Common myeloid progenitor, CD34-positive (primary cell): Measurements from ENCODE around the gene GOLGB1.
"Not testable (repeated sequence)": the region's sequence is repeated elsewhere in the genome, so short reads cannot be mapped to it uniquely, and the experiment has no call there.

Experiments
- CTCF ChIA-PET: fragments of 350-600 bp; sonication (Branson Sonifier 250); formaldehyde crosslinking; loops from one replicate; lab custom pipeline; 2021; ENCODE audit warnings: antibody characterized with exemption; lab: Charles Lee
- POLR2A ChIA-PET: fragments of 350-600 bp; sonication (Branson Sonifier 250); formaldehyde crosslinking; loops from one replicate; lab custom pipeline; 2021; ENCODE audit warnings: antibody characterized with exemption; lab: Charles Lee
- DNase-seq, 3 donors: peaks; one replicate each; pipeline versions ENCODE4 v3.0.0 to v3.0.0-alpha.2; 2013
- H3K27ac ChIP-seq, 2 experiments: 1 replicate in 1 of 2; 2 replicates in 1 of 2; pipeline ENCODE4 v1.7.0; 2013; ENCODE audit warnings: inconsistent platforms in 2 of 2, low read length in 2 of 2, mild to moderate bottlenecking in 2 of 2, low read depth in 1 of 2, moderate library complexity in 1 of 2; ENCODE audit not compliant: severe bottlenecking in 2 of 2, insufficient read depth in 1 of 2, poor library complexity in 1 of 2
- H3K27me3 ChIP-seq, 5 experiments: replicated peaks in 2 of 5; 1 replicate in 3 of 5; 2 replicates in 2 of 5; pipeline versions ENCODE4 v1.6.1 to v1.7.0; 2013; ENCODE audit warnings: low read length in 4 of 5, mild to moderate bottlenecking in 2 of 5, moderate library complexity in 2 of 5, inconsistent platforms in 1 of 5; ENCODE audit not compliant: insufficient read depth in 5 of 5, control insufficient read depth in 4 of 5
- H3K36me3 ChIP-seq, 4 experiments: 1 replicate in 2 of 4; 2 replicates in 2 of 4; pipeline versions ENCODE4 v1.6.1 to v1.7.0; 2013; ENCODE audit warnings: low read length in 3 of 4, control low read depth in 1 of 4, mild to moderate bottlenecking in 1 of 4; ENCODE audit not compliant: control insufficient read depth in 4 of 4, insufficient read depth in 4 of 4
- H3K4me1 ChIP-seq, 4 experiments: 1 replicate in 3 of 4; 2 replicates in 1 of 4; pipeline versions ENCODE4 v1.6.1 to v1.7.1; 2013; ENCODE audit warnings: low read length in 3 of 4, mild to moderate bottlenecking in 3 of 4, control low read depth in 1 of 4, inconsistent platforms in 1 of 4, moderate library complexity in 1 of 4; ENCODE audit not compliant: control insufficient read depth in 4 of 4, insufficient read depth in 4 of 4; ENCODE audit errors: control extremely low read depth in 1 of 4
- H3K4me3 ChIP-seq, 7 experiments: 1 replicate in 4 of 7; 2 replicates in 3 of 7; pipeline versions ENCODE4 v1.5.1 to v1.7.0; 2013; ENCODE audit warnings: mild to moderate bottlenecking in 7 of 7, low read length in 6 of 7, moderate library complexity in 6 of 7, inconsistent platforms in 2 of 7, low read depth in 2 of 7, control low read depth in 1 of 7; ENCODE audit not compliant: insufficient read depth in 4 of 7, control insufficient read depth in 1 of 7; ENCODE audit errors: extremely low read depth in 1 of 7
- H3K9me3 ChIP-seq, 5 experiments: 1 replicate in 4 of 5; 2 replicates in 1 of 5; pipeline versions ENCODE4 v1.6.1 to v1.7.1; 2013; ENCODE audit warnings: low read length in 4 of 5, mild to moderate bottlenecking in 2 of 5, inconsistent platforms in 1 of 5, low read depth in 1 of 5, moderate library complexity in 1 of 5; ENCODE audit not compliant: control insufficient read depth in 4 of 5, insufficient read depth in 2 of 5; ENCODE audit errors: control extremely low read depth in 1 of 5
- WGBS: methylation state at CpG from one replicate; pipeline ENCODE4 v1.1.5; 2013; ENCODE audit not compliant: insufficient coverage; 5-methylcytosine and 5-hydroxymethylcytosine counted together

Gene GOLGB1

DNA sequence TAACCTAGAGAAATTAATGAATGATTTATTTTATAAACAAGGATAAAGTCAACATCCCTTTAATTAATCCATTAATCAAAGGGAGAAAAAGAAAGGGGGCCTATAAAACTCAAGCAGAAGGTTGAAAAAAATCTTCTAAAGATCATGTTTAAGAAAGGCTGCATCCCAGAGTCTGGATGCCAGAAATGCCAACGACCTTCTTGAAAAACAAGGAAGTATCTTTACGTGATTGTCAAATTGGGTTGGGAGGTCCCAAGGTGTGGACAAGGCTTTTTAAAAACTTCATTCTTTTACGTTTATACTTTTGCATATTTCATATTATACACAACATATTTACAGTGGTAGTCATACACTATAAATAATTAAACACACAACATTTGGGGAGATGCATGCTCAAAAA, 1.6 kb downstream of the GOLGB1 start:
- peak overlapping the region in 6 of 7 experiments; percentile 93 to 99 (median 96) for H3K4me3 ChIP-seq
- DNase-seq, result peak in 2 of 3 donors; percentile 18 to 35
- WGBS, result 29% methylated on average over 1 of the region's 3 CpGs
- ChIA-PET POLR2A (interaction anchor here (1.3 kb wide), 1 partner anchor 36 kb away, joined by 3 read pairs; no protein-coding TSS in a partner anchor), CTCF (interaction anchor here (1.4 kb wide), 1 partner anchor 20 kb away, joined by 5 read pairs; no protein-coding TSS in a partner anchor)
- peaks cover 0 to 2% (median 0%) of the 10 kb centered on the region in 5 experiments for H3K9me3 ChIP-seq
- peaks cover 7 to 22% (median 12%) of the 10 kb centered on the region in 4 experiments for H3K4me1 ChIP-seq
- H3K27ac ChIP-seq, result peak overlapping the region in 1 of 2 experiments; percentile 43
- H3K36me3 ChIP-seq, result peaks cover 0 to 1% (median 0%) of the 10 kb centered on the region in 4 experiments
- H3K27me3 ChIP-seq, result peaks cover 0 to 2% (median 0%) of the 10 kb centered on the region in 5 experiments

DNA sequence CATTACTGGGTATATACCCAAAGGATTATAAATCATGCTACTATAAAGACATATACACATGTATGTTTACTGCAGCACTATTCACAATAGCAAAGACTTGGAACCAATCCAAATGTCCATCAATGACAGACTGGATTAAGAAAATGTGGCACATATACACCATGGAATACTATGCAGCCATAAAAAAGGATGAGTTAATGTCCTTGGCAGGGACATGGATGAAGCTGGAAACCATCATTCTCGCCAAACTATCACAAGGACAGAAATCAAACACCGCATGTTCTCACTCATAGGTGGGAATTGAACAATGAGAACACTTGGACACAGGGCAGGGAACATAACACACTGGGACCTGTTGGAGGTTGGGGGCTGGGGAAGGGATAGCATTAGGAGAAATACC, 6.4 kb downstream of the GOLGB1 start:
- H3K36me3 ChIP-seq, H3K4me3 ChIP-seq, CTCF ChIA-PET, H3K27me3 ChIP-seq, H3K27ac ChIP-seq, POLR2A ChIA-PET, DNase-seq, H3K9me3 ChIP-seq: not testable (repeated sequence)
- no CpG with 5 or more reads among the region's 2 CpGs for WGBS
- H3K4me1 ChIP-seq, result peaks cover 0 to 13% (median 4%) of the 10 kb centered on the region in 4 experiments

DNA sequence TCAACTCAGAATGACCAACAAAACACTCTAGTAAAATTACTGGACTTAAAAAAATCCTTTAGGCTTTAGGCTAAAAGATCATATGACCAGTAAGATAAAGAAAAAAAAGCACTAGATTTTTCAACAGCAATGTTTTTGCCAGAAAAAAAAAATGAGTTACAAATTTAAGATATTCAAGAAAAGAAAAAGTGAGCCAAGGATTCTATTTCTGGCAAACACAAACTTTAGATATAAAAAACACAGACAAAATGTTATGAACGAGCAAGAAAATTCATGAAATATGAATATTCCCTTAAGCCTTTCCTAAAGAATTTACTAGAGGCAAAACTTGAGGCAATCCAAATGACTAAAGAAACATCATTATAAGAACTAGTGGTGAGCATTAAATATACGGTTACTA, 8.6 kb downstream of the GOLGB1 start:
- no peak for DNase-seq
- POLR2A ChIA-PET, result no interaction called here
- H3K4me3 ChIP-seq, result no peak overlapping the region
- CTCF ChIA-PET, result no interaction called here
- H3K27ac ChIP-seq, result no peak overlapping the region
- H3K36me3 ChIP-seq, result peaks cover 0 to 5% (median 2%) of the 10 kb centered on the region in 4 experiments
- peaks cover 0 to 8% (median 0%) of the 10 kb centered on the region in 5 experiments for H3K9me3 ChIP-seq
- no CpG with 5 or more reads among the region's 2 CpGs for WGBS
- no peaks in the 10 kb centered on the region for H3K27me3 ChIP-seq
- peaks cover 0 to 11% (median 0%) of the 10 kb centered on the region in 4 experiments for H3K4me1 ChIP-seq

- Histone ChIP-seq H3K27ac (no peak overlapping the region), H3K4me3 (no peak overlapping the region), H3K27me3 (no peaks in the 10 kb centered on the region), H3K36me3 (peaks cover 0 to 5% (median 2%) of the 10 kb centered on the region in 4 experiments), H3K9me3 (peaks cover 0 to 8% (median 0%) of the 10 kb centered on the region in 5 experiments), H3K4me1 (peaks cover 0 to 11% (median 0%) of the 10 kb centered on the region in 4 experiments)
- CTCF ChIA-PET, result interaction anchor here (0.6 kb wide), 1 partner anchor 369 kb away, joined by 3 read pairs; no protein-coding TSS in a partner anchor
- POLR2A ChIA-PET, result no interaction called here
- peak in 2 of 3 donors; percentile 59 to 73 for DNase-seq
Measured at GRCh38 chr3:121739902-121740301, 9.6 kb downstream of the GOLGB1 start.

DNA sequence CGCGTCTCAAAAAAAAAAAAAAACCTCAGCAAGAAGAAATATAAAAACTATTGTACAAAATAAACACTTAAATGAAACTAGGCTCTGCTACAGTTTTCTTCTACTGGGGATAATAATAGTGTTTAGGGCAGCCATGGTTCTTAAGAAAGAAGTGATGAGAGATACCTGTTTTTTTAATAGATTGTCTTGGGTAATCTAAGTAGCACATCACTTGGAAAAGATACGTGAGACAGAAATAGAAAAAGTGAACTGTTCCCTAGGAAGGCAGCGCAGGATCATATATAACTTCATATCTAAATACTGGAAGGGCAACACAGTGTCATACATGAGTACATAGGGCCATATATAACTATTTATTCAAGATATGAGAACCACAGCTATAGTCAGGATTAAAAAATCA, 11.9 kb downstream of the GOLGB1 start:
- no CpG with 5 or more reads among the region's 4 CpGs for WGBS
- Histone ChIP-seq H3K4me1 (peaks cover 0 to 11% (median 0%) of the 10 kb centered on the region in 4 experiments), H3K27ac (no peak overlapping the region), H3K27me3 (no peaks in the 10 kb centered on the region), H3K9me3 (peaks cover 0 to 6% (median 0%) of the 10 kb centered on the region in 5 experiments), H3K4me3 (no peak overlapping the region), H3K36me3 (peaks cover 0 to 5% (median under 1%) of the 10 kb centered on the region in 4 experiments)
- no peak for DNase-seq
- ChIA-PET POLR2A (no interaction called here), CTCF (no interaction called here)

- H3K27me3 ChIP-seq, result no peaks in the 10 kb centered on the region
- no peaks in the 10 kb centered on the region for H3K9me3 ChIP-seq
- CTCF ChIA-PET, result no interaction called here
- peaks cover 0 to 11% (median 0%) of the 10 kb centered on the region in 4 experiments for H3K4me1 ChIP-seq
- no CpG with 5 or more reads among the region's 3 CpGs for WGBS
- POLR2A ChIA-PET, result no interaction called here
- no peak for DNase-seq
- peaks cover 0 to 5% (median under 1%) of the 10 kb centered on the region in 4 experiments for H3K36me3 ChIP-seq
- no peak overlapping the region for H3K4me3 ChIP-seq
- no peak overlapping the region for H3K27ac ChIP-seq
Measured at GRCh38 chr3:121736112-121736511, 13.4 kb downstream of the GOLGB1 start.

DNA sequence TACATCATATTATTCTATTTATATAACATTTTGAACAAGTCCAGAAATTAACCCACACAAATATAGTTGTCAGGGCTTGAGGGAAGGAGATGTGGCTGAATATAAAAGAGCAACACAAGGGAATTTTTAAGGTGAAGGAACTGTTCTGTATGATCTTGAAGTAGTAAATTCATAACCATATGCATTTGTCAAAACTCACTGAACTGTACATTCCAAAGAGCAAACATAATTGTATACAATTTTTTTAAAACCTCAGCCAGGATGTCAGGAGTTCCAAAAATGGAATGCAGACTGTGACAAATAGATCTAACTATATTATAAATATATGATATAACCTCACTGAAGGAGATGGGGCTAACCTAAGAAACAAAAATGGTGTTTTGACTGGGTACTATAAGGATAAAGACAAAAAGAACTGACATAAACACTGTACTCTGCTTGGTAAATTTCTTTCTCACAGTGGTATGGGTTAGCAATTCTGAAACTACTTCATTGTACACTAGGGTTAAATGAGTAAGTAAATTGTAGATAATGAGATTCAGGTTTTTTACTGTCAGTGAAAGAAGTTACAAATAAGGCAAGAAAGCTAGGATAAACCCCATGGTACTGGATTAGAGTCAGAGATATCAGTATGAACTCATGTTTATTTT, 14.4 kb downstream of the GOLGB1 start:
- peaks cover 0 to 8% (median 2%) of the 10 kb centered on the region in 4 experiments for H3K36me3 ChIP-seq
- H3K4me3 ChIP-seq, result no peak overlapping the region
- H3K27ac ChIP-seq, result no peak overlapping the region
- H3K9me3 ChIP-seq, result no peaks in the 10 kb centered on the region
- DNase-seq, result no peak
- peaks cover 0 to 11% (median 0%) of the 10 kb centered on the region in 4 experiments for H3K4me1 ChIP-seq
- ChIA-PET POLR2A (no interaction called here), CTCF (no interaction called here)
- no peaks in the 10 kb centered on the region for H3K27me3 ChIP-seq
